ENCODE measurements around the gene ATP6V1A.

Gene ATP6V1A

DNA sequence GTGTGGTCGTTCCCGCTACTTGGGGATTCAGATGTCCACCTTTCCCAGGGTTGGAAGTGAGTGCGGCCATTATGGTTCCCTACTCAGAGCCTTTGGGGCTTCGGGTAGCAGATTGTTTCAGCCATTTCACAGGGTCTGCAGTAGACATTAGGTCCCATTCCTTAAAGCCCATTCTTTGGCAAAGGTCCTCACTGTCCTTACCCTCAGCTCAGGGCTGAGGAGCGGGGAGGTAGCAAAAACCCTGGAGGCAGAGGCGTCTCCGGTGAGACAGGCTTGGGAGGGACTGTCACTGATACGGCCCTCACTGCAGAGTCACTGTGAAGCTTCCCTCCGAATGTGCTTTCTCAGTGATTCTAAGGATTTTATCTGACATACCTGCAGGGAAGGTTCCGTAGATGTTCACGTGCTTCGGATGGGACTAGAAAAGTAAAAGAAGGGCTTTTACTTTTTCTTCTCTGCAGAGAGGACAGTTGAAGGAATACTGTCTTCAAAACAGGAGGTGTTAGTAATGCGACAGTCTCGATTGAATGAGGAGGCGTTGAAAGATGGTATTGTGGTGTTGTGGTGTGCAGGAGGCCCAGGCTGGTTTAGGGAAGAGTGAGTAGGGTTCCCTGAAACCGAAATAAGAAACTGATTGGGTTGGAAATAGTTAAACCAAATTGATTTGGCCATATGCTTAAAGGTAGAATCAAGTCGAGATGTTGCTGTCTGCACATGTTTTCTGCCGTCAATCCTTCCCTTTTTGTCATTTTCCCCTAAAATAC is 630 bp downstream of the ATP6V1A start:
- Histone ChIP-seq H3K4me3 (ENCODE audit: low read length) (peak overlapping the region; percentile 93), H3K4me1 (ENCODE audit: control insufficient read depth, low read length) (peaks cover 44% of the 10 kb centered on the region), H3K9me2 (replicated peaks; ENCODE audit: control insufficient read depth, low read length) (no peaks in the 10 kb centered on the region)

DNA sequence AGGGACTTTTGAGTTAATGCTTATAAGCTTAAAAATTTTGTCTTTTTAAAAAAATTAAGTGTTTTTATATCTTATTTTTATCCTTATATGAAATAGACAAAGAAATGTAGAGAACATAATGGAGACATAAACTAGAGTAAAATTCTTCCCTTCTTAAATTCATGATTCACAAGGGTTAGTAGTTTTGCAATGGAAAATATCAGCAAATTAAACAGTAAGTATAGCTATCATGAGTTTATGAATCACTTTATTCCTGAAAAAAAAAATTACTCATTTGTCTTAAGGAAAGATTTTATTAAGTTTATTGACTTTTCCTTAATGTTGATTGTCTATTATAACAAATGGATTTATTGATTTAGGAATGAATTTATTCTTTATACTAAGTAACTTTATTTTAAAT is 4.3 kb downstream of the ATP6V1A start:
- Histone ChIP-seq H3K9me2 (replicated peaks; ENCODE audit: control insufficient read depth, low read length) (no peaks in the 10 kb centered on the region), H3K4me2 (ENCODE audit: low read length) (no peak overlapping the region), H4K20me1 (ENCODE audit: control insufficient read depth, insufficient read depth, low read depth, low read length) (no peaks in the 10 kb centered on the region), H3K27ac (ENCODE audit: low read depth, low read length) (no peak overlapping the region), H3K79me2 (ENCODE audit: control insufficient read depth, low read length) (peaks cover 65% of the 10 kb centered on the region), H3K4me1 (ENCODE audit: control insufficient read depth, low read length) (peaks cover 43% of the 10 kb centered on the region), H3K36me3 (ENCODE audit: control insufficient read depth, low read length) (peaks cover 3% of the 10 kb centered on the region), H3F3A (ENCODE audit: control insufficient read depth, insufficient read depth) (0 out of 2 replicates have a peak, but pooled peaks cover 2% of the 10 kb centered on the region), H3K4me3 (ENCODE audit: low read length) (no peak overlapping the region), H3K27me3 (ENCODE audit: control insufficient read depth, low read length) (no peaks in the 10 kb centered on the region), H3K9me3 (ENCODE audit: control insufficient read depth, insufficient read depth, low read length) (no peaks in the 10 kb centered on the region)
- TF ChIP-seq, protein P1, sequence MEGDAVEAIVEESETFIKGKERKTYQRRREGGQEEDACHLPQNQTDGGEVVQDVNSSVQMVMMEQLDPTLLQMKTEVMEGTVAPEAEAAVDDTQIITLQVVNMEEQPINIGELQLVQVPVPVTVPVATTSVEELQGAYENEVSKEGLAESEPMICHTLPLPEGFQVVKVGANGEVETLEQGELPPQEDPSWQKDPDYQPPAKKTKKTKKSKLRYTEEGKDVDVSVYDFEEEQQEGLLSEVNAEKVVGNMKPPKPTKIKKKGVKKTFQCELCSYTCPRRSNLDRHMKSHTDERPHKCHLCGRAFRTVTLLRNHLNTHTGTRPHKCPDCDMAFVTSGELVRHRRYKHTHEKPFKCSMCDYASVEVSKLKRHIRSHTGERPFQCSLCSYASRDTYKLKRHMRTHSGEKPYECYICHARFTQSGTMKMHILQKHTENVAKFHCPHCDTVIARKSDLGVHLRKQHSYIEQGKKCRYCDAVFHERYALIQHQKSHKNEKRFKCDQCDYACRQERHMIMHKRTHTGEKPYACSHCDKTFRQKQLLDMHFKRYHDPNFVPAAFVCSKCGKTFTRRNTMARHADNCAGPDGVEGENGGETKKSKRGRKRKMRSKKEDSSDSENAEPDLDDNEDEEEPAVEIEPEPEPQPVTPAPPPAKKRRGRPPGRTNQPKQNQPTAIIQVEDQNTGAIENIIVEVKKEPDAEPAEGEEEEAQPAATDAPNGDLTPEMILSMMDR (IDR thresholded peaks at IDR 0.05; ENCODE audit: low read depth, low read length, poor library complexity, severe bottlenecking) = no peak
- no peak for TF ChIP-seq EZH2phosphoT487 (IDR thresholded peaks at IDR 0.05; ENCODE audit: borderline replicate concordance, low read length)

More for the DNA sequence above, 630 bp downstream of the ATP6V1A start:
- TF ChIP-seq EZH2phosphoT487 (IDR thresholded peaks at IDR 0.05; ENCODE audit: borderline replicate concordance, low read length) = no peak
- TF ChIP-seq, protein P1 (IDR thresholded peaks at IDR 0.05; ENCODE audit: low read depth, low read length, poor library complexity, severe bottlenecking) = no peak
- Histone ChIP-seq H3K79me2 (ENCODE audit: control insufficient read depth, low read length) (peaks cover 76% of the 10 kb centered on the region), H3K9me3 (ENCODE audit: control insufficient read depth, insufficient read depth, low read length) (no peaks in the 10 kb centered on the region), H3F3A (ENCODE audit: control insufficient read depth, insufficient read depth) (0 out of 2 replicates have a peak, but pooled peaks cover 2% of the 10 kb centered on the region), H3K27ac (ENCODE audit: low read depth, low read length) (peak overlapping the region; percentile 93; the same call in 1 of the 2 replicates), H3K4me2 (ENCODE audit: low read length) (peak overlapping the region; percentile 96), H3K36me3 (ENCODE audit: control insufficient read depth, low read length) (peaks cover 33% of the 10 kb centered on the region), H4K20me1 (ENCODE audit: control insufficient read depth, insufficient read depth, low read depth, low read length) (peaks cover 24% of the 10 kb centered on the region), H3K27me3 (ENCODE audit: control insufficient read depth, low read length) (no peaks in the 10 kb centered on the region)

DNA sequence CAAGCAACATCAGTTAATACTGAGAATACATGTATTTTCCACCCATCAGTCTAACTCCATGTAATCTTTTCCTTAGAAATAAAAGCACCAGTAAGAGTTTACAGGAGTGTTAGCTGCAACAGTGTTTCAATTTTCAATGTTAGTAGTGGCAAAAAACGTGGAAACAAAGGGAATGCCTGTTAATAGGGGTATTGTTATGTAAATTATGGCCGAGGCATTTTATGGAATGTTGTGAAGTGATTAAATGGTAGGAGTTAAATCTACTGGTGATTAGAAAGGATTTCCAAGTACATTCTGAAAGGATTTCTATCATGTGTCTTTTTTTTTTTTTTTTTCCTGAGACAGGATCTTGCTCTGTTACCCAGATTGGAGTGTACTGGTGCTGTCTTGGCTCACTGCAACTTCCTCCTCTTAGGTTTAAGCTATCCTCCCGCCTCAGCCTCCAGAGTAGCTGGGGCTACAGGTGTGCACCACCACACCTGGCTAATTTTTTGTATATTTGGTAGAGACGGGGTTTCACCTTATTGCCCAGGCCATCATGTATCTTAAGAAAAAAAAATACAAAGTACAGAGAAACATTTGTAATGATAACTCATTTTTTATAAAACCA is 6.6 kb downstream of the ATP6V1A start:
- Histone ChIP-seq H3K36me3 (ENCODE audit: control insufficient read depth, low read length) (peaks cover 5% of the 10 kb centered on the region), H3K4me3 (ENCODE audit: low read length) (no peak overlapping the region), H3F3A (ENCODE audit: control insufficient read depth, insufficient read depth) (no peaks in the 10 kb centered on the region), H3K9me2 (replicated peaks; ENCODE audit: control insufficient read depth, low read length) (no peaks in the 10 kb centered on the region), H3K27me3 (ENCODE audit: control insufficient read depth, low read length) (no peaks in the 10 kb centered on the region), H3K79me2 (ENCODE audit: control insufficient read depth, low read length) (peaks cover 48% of the 10 kb centered on the region), H3K4me2 (ENCODE audit: low read length) (no peak overlapping the region), H3K4me1 (ENCODE audit: control insufficient read depth, low read length) (peaks cover 32% of the 10 kb centered on the region), H3K9me3 (ENCODE audit: control insufficient read depth, insufficient read depth, low read length) (no peaks in the 10 kb centered on the region), H4K20me1 (ENCODE audit: control insufficient read depth, insufficient read depth, low read depth, low read length) (no peaks in the 10 kb centered on the region), H3K27ac (ENCODE audit: low read depth, low read length) (no peak overlapping the region)
- no peak for TF ChIP-seq EZH2phosphoT487 (IDR thresholded peaks at IDR 0.05; ENCODE audit: borderline replicate concordance, low read length)
- TF ChIP-seq, protein P1 (IDR thresholded peaks at IDR 0.05; ENCODE audit: low read depth, low read length, poor library complexity, severe bottlenecking) = no peak
